Breast epithelium (tissue), 4 donors: ENCODE measurements around the gene SHC3. TPM values are rescaled to one million over a fixed set of nuclear protein-coding genes. Genes with fewer than 3 reads are reported as not detected.

Experiments
- DNase-seq, 2 donors: peaks; one replicate each; pipeline ENCODE4 v3.0.0-alpha.2; 2019; ENCODE audit warnings: low spot score in 2 of 2
- H3K27ac ChIP-seq, 2 donors: fragments of 200-600 bp; sonication (generic) in 1 of 2; one replicate each; pipeline ENCODE4 v1.5.1; 2016 to 2019; ENCODE audit warnings: mild to moderate bottlenecking in 1 of 2
- H3K27me3 ChIP-seq, 2 donors: fragments of 200-600 bp; sonication (generic) in 1 of 2; one replicate each; pipeline versions ENCODE4 v1.5.1 to v1.6.0; 2017 to 2019; ENCODE audit warnings: control low read depth in 1 of 2, mild to moderate bottlenecking in 1 of 2
- H3K36me3 ChIP-seq: fragments of 200-600 bp; one replicate; pipeline ENCODE4 v1.5.1; 2019
- H3K4me1 ChIP-seq, 2 donors: fragments of 200-600 bp; sonication (generic); one replicate each; pipeline ENCODE4 v1.5.1; 2016 to 2019; ENCODE audit warnings: control low read depth in 1 of 2
- H3K4me3 ChIP-seq, 3 donors: fragments of 200-600 bp; sonication (generic); 1 replicate in 2 of 3; 2 replicates in 1 of 3; pipeline ENCODE4 v1.5.1; 2016 to 2019; ENCODE audit warnings: mild to moderate bottlenecking in 3 of 3, moderate library complexity in 2 of 3
- H3K9me3 ChIP-seq, 2 donors: fragments of 200-600 bp; sonication (generic) in 1 of 2; one replicate each; pipeline ENCODE4 v1.5.1; 2016 to 2019; ENCODE audit warnings: control low read depth in 1 of 2
- POLR2A ChIP-seq: fragments of 450-650 bp; IDR thresholded peaks from one replicate; pipeline ENCODE4 v1.6.1; 2016; ENCODE audit warnings: antibody characterized with exemption, mild to moderate bottlenecking, moderate library complexity
- POLR2AphosphoS5 ChIP-seq, 3 donors: sonication (generic); formaldehyde crosslinking; IDR thresholded peaks; one replicate each; pipeline ENCODE4 v1.6.1; 2017; ENCODE audit warnings: antibody characterized with exemption in 3 of 3
- intact Hi-C: fragments of 100-400 bp; cut with DNase I; formaldehyde crosslinking; loops from one replicate; pipeline ENCODE4 v1.15.1; 2023; ENCODE audit warnings: low total_unique reads
- total RNA-seq, 3 donors: library from RNA; depleted of rRNA; stranded (reverse); fragments of >200 nt; gene quantifications; one replicate each; pipeline ENCODE4 v1.1.0, GENCODE V29; 2016
- TF ChIP-seq, protein P1 (sequence below), 3 donors: fragments of 450-650 bp; IDR thresholded peaks; one replicate each; pipeline ENCODE4 v1.5.1; 2016 to 2017; ENCODE audit warnings: antibody characterized with exemption in 3 of 3, mild to moderate bottlenecking in 3 of 3, moderate library complexity in 3 of 3

The SHC3 gene
- total RNA-seq, 3 donors from 2014 or later = 1.0 to 6.7 (median 2.3) TPM

DNA sequence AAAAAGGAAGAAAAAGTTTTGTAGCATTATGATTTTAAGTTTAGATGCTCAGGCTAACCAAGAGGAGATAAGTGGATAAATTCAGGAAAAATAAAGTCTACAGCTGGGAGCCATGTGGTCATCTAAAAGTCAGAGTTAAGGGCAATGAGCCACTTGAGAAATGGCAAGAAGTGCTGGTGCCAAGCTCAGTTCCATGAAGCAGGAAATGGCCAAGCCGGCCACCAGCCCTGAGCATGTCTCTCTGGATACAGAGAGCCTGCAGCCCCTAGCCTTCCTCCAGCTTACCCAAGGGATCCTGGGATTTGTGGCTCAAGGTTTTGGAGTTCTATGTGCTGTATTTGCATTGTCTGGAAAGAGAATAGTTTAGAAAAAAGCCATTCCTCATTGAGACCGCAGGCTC is 199.6 kb downstream of the SHC3 start:
- no peak overlapping the region for H3K27ac ChIP-seq
- H3K4me1 ChIP-seq = no peaks in the 10 kb centered on the region
- intact Hi-C loops = no loop called here
- H3K36me3 ChIP-seq = no peaks in the 10 kb centered on the region
- peak in 1 of 2 donors; percentile 2 for DNase-seq
- no peaks in the 10 kb centered on the region for H3K27me3 ChIP-seq
- H3K4me3 ChIP-seq = no peak overlapping the region
- H3K9me3 ChIP-seq = no peaks in the 10 kb centered on the region
- TF ChIP-seq POLR2AphosphoS5 (IDR thresholded peaks at IDR 0.05) (no peak), POLR2A (no peak)
- TF ChIP-seq, protein P1, sequence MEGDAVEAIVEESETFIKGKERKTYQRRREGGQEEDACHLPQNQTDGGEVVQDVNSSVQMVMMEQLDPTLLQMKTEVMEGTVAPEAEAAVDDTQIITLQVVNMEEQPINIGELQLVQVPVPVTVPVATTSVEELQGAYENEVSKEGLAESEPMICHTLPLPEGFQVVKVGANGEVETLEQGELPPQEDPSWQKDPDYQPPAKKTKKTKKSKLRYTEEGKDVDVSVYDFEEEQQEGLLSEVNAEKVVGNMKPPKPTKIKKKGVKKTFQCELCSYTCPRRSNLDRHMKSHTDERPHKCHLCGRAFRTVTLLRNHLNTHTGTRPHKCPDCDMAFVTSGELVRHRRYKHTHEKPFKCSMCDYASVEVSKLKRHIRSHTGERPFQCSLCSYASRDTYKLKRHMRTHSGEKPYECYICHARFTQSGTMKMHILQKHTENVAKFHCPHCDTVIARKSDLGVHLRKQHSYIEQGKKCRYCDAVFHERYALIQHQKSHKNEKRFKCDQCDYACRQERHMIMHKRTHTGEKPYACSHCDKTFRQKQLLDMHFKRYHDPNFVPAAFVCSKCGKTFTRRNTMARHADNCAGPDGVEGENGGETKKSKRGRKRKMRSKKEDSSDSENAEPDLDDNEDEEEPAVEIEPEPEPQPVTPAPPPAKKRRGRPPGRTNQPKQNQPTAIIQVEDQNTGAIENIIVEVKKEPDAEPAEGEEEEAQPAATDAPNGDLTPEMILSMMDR (IDR thresholded peaks at IDR 0.05) = no peak

DNA sequence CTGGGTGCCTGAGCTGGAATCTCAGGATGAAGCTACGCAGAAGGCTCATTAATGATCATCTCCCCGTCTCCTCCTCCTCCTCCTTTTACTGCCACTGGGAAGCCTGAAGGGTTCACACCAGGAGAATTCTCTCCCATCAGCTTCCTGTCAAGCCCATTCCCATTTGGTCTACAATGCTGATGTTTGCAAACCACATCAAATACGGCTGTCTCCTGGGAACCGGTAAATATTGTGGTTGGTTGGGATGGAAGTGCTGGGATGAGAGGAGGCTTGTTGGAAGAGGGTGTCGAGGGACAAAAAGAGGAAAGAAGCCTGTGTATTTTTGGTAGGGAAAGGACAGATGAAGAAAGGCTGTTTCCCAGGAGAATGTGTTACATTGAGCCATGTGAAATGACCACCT is 200.6 kb downstream of the SHC3 start:
- Histone ChIP-seq H3K27me3 (no peaks in the 10 kb centered on the region), H3K9me3 (peaks cover 0 to 2% of the 10 kb centered on the region in 2 donors), H3K36me3 (no peaks in the 10 kb centered on the region), H3K4me3 (no peak overlapping the region), H3K27ac (no peak overlapping the region), H3K4me1 (no peaks in the 10 kb centered on the region)
- TF ChIP-seq, protein P1 (IDR thresholded peaks at IDR 0.05) = no peak
- TF ChIP-seq POLR2A (no peak), POLR2AphosphoS5 (IDR thresholded peaks at IDR 0.05) (no peak)
- DNase-seq = peak in 1 of 2 donors; percentile 15
- intact Hi-C loops = no loop called here

DNA sequence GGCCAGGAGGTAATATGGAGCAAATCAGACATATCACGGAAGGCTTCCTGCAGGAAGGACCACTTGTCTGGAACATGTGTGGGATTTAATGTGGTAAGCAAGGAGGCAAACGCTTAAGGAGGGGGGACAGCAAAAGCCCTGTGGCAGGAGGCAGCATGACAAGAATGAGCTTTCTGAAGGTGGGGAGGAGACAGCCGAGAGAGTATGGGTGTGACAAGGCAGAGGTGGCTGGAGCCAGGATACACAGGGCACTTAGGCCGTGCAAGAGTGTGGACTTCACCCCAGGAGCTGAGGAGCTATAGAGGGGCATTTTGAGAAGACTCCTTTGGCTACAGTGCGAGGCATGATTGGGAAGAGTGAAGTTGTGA is 201.7 kb downstream of the SHC3 start:
- Histone ChIP-seq H3K9me3 (peaks cover 0 to 4% of the 10 kb centered on the region in 2 donors), H3K4me3 (no peak overlapping the region), H3K27me3 (no peaks in the 10 kb centered on the region), H3K4me1 (no peaks in the 10 kb centered on the region), H3K27ac (no peak overlapping the region), H3K36me3 (no peaks in the 10 kb centered on the region)
- intact Hi-C loops = no loop called here
- DNase-seq = no peak
- TF ChIP-seq POLR2AphosphoS5 (IDR thresholded peaks at IDR 0.05) = no peak

DNA sequence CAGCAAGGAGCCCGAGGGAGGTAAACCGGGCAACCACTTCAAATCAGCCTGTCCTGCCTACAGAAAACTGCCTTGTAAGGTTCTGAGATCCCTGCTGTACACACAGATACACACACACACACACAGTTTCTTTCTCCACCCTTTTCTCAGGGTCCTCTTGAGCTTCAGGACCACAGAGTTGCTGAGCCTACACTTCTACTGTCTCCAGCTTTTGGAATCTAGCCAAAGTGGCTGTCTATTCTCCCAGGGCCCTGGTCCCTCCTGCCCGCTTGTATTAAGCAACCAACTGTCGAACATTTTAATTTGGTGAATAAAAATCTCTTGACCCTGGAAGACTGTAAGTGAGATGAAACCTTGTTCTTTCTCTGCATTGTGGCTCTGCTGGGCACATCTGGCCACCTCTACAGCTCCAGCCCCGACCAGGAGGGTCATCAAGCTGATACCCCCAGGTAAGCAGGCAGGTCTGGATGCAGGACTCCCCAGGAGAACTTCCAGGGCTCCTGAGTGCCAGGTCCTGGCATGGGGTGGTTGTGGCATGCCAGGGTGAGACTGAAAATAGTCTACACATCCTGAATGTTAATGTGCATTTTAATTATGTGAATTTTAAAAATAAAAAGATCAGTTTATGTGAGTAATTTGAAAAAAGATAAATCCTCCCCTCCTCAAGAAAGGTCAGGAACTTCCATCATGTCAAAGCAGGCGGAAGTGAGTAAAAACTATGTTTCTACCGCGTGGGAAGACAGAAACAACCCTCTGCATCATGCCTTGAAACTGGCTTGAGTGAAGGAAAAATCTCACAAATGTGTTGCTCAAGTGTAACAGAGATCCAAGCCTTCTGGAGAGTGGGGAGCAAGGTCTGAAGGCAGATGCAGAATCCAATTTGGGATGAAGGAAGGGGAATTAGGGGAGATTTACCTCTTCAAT is 202.4 kb downstream of the SHC3 start:
- intact Hi-C loops = no loop called here
- no peak for DNase-seq
- Histone ChIP-seq H3K4me3 (no peak overlapping the region), H3K4me1 (no peaks in the 10 kb centered on the region), H3K27me3 (no peaks in the 10 kb centered on the region), H3K27ac (no peak overlapping the region), H3K9me3 (peaks cover 0 to 4% of the 10 kb centered on the region in 2 donors), H3K36me3 (no peaks in the 10 kb centered on the region)
- TF ChIP-seq POLR2A (no peak), POLR2AphosphoS5 (IDR thresholded peaks at IDR 0.05) (no peak)
- TF ChIP-seq, protein P1 (IDR thresholded peaks at IDR 0.05) = no peak

DNA sequence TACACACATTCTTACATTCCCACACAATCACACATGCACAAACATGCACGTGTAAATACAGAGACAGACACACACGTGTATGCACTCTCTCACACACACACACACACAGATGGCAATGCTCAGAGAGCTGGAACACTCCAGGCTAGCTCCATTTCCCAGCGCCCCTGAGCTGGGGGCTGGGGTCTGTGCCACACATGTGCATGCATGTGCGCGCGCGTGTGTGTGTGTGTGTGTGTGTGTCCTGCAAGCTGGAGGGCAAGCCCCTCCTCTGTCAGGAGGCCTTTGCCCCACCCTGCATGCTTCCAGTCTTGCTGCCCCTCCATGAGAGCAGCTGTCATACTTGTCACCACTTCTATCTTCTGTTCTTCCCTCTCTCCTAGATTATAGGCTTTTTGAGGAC is 204.0 kb downstream of the SHC3 start:
- TF ChIP-seq POLR2AphosphoS5 (IDR thresholded peaks at IDR 0.05) (no peak), POLR2A (no peak)
- TF ChIP-seq, protein P1 (IDR thresholded peaks at IDR 0.05) = no peak
- H3K4me1 ChIP-seq = no peaks in the 10 kb centered on the region
- no peak for DNase-seq

More for the DNA sequence above, 204.0 kb downstream of the SHC3 start:
- intact Hi-C loops = no loop called here
- Histone ChIP-seq H3K4me3 (no peak overlapping the region), H3K27ac (no peak overlapping the region), H3K9me3 (peaks cover 0 to 4% of the 10 kb centered on the region in 2 donors), H3K27me3 (no peaks in the 10 kb centered on the region), H3K36me3 (no peaks in the 10 kb centered on the region)
